SU-DHL-6 (cell line): ENCODE results near the gene RNF181.

ENCODE experiments used
- CTCF ChIP-seq: fragments of 200-600 bp; sonication (generic); IDR thresholded peaks from one replicate; pipeline ENCODE4 v1.5.1; 2017; ENCODE audit warnings: antibody characterized with exemption, mild to moderate bottlenecking, low read length, moderate library complexity; ENCODE audit not compliant: insufficient read depth, poor library complexity, severe bottlenecking
- EZH2phosphoT487 ChIP-seq: fragments of 200-600 bp; sonication (generic), shearing (Covaris generic); conservative IDR thresholded peaks from 2 replicates; pipeline ENCODE4 v1.6.1; 2018; ENCODE audit warnings: mild to moderate bottlenecking, antibody characterized with exemption, low read length, moderate library complexity, mixed read lengths

GRCh38 chr2:85607268-85608215, 12.0 kb downstream of the RNF181 start:
- TF ChIP-seq CTCF (no peak), EZH2phosphoT487 (no peak)
